Mesangial cell (primary cell): Measurements from ENCODE around the gene TATDN2. TPM values are rescaled to one million over a fixed set of nuclear protein-coding genes. Genes with fewer than 3 reads are reported as not detected.

Experiments used
- total RNA-seq: library from RNA; depleted of rRNA; stranded (reverse); fragments of >200 nt; gene quantifications from 2 replicates; pipeline ENCODE4 v1.2.3, GENCODE V29; 2015

The TATDN2 gene
- 14.2 and 15.1 TPM in 2 replicates for total RNA-seq

DNA sequence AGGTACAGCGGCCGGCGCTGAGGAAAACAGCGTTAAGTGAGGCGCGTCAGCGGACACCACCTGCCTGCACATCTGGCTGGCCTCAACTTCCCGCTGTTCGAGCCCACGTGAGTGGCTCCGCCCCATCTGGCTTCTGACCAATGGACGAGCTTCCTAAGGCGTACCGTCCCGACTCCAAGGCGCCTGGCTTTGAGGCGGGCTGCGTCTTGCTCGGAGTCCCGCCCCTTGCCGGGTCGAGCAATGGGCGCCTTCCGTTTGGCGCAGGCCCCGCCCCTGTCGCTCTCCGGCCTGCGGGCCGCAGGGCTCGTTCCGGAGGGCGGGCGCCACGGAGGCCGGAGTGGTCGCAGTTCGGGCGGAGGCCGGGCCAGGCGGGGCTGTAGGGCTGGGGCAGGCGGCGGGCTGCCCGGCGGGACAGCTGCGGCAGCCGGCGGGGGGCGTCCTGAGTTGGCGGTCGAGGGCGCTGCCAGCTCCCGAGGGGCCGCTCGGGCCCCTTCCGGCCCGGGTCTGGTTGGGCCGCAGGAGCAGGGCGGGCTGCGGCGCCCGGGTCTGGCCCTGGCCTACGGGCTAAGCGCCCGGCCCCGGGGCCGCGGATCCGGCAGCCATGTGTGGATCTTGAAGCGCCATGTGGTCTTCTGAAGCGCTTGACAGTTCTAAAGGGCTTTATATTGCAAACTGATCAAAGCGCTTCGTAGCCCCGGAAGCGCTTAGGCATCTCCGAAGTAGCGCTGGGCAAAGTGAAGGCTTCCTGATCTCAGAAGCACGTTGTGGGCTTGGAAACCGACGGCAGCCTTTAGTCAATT is at the start of gene TATDN2:
Gene TATDN2 (plus strand): TSS at position 276 of the 800 bp plus-strand sequence. CDS start 742 bp downstream, outside the sequence.

GRCh38 chr3:10292505-10293419 is 44.5 kb downstream of the TATDN2 start, which contains the start of gene GHRL:
TSS of gene GHRL (minus strand) at chr3:10292947. CDS start at chr3:10290180, 2,767 bp downstream.

Other genes with a start within 250 kb of the TATDN2 start
- gene FANCD2, start 222.0 kb upstream of the TATDN2 start, total RNA-seq, result 8.9 and 33.1 TPM in 2 replicates
- not detected in 2 replicates for gene FANCD2OS, start 140.2 kb upstream of the TATDN2 start, total RNA-seq
- 113 and 149 TPM in 2 replicates for gene BRK1, start 132.8 kb upstream of the TATDN2 start, total RNA-seq
- gene VHL, start 106.7 kb upstream of the TATDN2 start, total RNA-seq, result 25.3 and 32.7 TPM in 2 replicates
- gene IRAK2, start 83.5 kb upstream of the TATDN2 start, total RNA-seq, result 2.3 and 6.7 TPM in 2 replicates
- gene GHRL, start 44.5 kb downstream of the TATDN2 start, total RNA-seq, result not detected in 2 replicates
- gene SEC13, start 72.7 kb downstream of the TATDN2 start, total RNA-seq, result 179 and 242 TPM in 2 replicates